ENCODE data around the gene ATG7.

DNA sequence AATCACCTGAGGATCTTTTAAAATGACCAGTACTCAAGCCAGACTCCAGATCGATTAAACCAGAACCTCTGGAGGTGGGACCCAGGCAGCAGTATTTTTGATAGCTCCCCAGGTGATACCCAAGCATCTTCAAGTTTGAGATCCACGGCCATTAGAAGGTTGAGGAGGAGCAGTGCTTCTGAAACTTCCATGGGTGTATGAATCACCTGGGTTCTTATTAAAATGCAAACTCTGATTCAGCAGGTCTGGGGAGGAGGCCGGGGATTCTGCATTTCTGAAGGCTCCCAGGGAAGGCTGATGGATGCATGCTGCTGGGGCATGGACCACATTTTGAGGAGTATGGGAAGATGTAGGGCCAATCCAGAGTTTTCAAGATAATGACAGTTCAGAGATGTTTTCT, 55.4 kb downstream of the ATG7 start:
- TF ChIP-seq CTCF (IDR thresholded peaks at IDR 0.05; ENCODE audit: low read depth, low read length, poor library complexity, severe bottlenecking), result no peak
- TF ChIP-seq EZH2phosphoT487 (IDR thresholded peaks at IDR 0.05; ENCODE audit: borderline replicate concordance, low read length), result no peak

All from DOHH2 (cell line).